B cell (primary cell): ENCODE results near the gene MLKL.

ENCODE experiments used
- CTCF ChIP-seq: fragments of 200-600 bp; IDR thresholded peaks from one replicate; pipeline ENCODE4 v1.8.0; 2022; ENCODE audit warnings: antibody characterized with exemption, mild to moderate bottlenecking
- EZH2 ChIP-seq: IDR thresholded peaks from 2 replicates; pipeline ENCODE4 v1.6.1; 2012; ENCODE audit warnings: borderline replicate concordance, low read depth, mild to moderate bottlenecking, moderate library complexity, low read length; ENCODE audit not compliant: insufficient read depth, poor library complexity, severe bottlenecking

- no peak for TF ChIP-seq CTCF
- no peak for TF ChIP-seq EZH2
Observed at GRCh38 chr16:74735162-74735452, 34.4 kb upstream of the MLKL start.
